OCI-LY7 (cell line): ENCODE results near the gene DENND4A. TPM values are rescaled to one million over a fixed set of nuclear protein-coding genes. Genes with fewer than 3 reads are reported as not detected.

ENCODE experiments used
- BruUV-seq: library from RNA; stranded (reverse); fragments of 400-500 nt; replicated peaks from 2 replicates; lab custom pipeline; 2021; lab: Mats Ljungman, UMichigan
- CTCF ChIA-PET: fragments of 300-600 bp; sonication (Branson Sonifier 250); formaldehyde crosslinking; loops from one replicate; lab custom pipeline; 2022; ENCODE audit warnings: antibody characterized with exemption; ENCODE audit not compliant: unreplicated experiment; lab: Charles Lee
- POLR2A ChIA-PET: fragments of 300-600 bp; sonication (Branson Sonifier 250); formaldehyde crosslinking; loops from one replicate; lab custom pipeline; 2022; ENCODE audit warnings: antibody characterized with exemption; lab: Charles Lee
- DNase-seq: peaks from one replicate; pipeline ENCODE4 v3.0.0-alpha.2; 2015; ENCODE audit warnings: low spot score
- H2AFZ ChIP-seq: fragments of 200-600 bp; sonication (generic), shearing (Covaris generic); 2 replicates; pipeline ENCODE4 v1.6.1; 2014; ENCODE audit warnings: mild to moderate bottlenecking, antibody characterized with exemption, low read length, moderate library complexity
- H3K27ac ChIP-seq: fragments of 200-600 bp; sonication (generic); 2 replicates; pipeline ENCODE4 v1.5.1; 2014; ENCODE audit warnings: mixed run types, low read depth, mild to moderate bottlenecking, moderate library complexity, low read length, inconsistent platforms; ENCODE audit not compliant: poor library complexity, severe bottlenecking
- H3K36me3 ChIP-seq: fragments of 200-600 bp; sonication (generic); 2 replicates; pipeline ENCODE4 v1.6.1; 2014; ENCODE audit warnings: mild to moderate bottlenecking, antibody characterized with exemption, low read length, moderate library complexity, mixed read lengths; ENCODE audit not compliant: insufficient read depth
- H3K4me1 ChIP-seq: fragments of 200-600 bp; sonication (generic); 2 replicates; pipeline ENCODE4 v1.5.1; 2014; ENCODE audit warnings: mild to moderate bottlenecking, low read length; ENCODE audit not compliant: insufficient read depth, poor library complexity, severe bottlenecking
- H3K4me2 ChIP-seq: fragments of 200-600 bp; sonication (generic); 2 replicates; pipeline ENCODE4 v1.6.1; 2014; ENCODE audit warnings: mild to moderate bottlenecking, low read length
- H3K4me3 ChIP-seq: fragments of 200-600 bp; sonication (generic); 2 replicates; pipeline ENCODE4 v1.5.1; 2014; ENCODE audit warnings: mild to moderate bottlenecking, low read depth, low read length; ENCODE audit not compliant: poor library complexity, severe bottlenecking
- H3K79me2 ChIP-seq: fragments of 200-600 bp; sonication (generic); 2 replicates; pipeline ENCODE4 v1.6.1; 2016; ENCODE audit warnings: low read depth, mild to moderate bottlenecking, low read length, moderate library complexity, mixed read lengths; ENCODE audit not compliant: insufficient read depth
- H3K9me2 ChIP-seq: fragments of 200-600 bp; sonication (generic); 2 replicates; pipeline ENCODE4 v1.6.1; 2016; ENCODE audit warnings: mild to moderate bottlenecking, low read length, mixed read lengths; ENCODE audit not compliant: insufficient read depth
- H3K9me3 ChIP-seq: fragments of 200-600 bp; sonication (generic); 2 replicates; pipeline ENCODE4 v1.6.1; 2014; ENCODE audit warnings: mild to moderate bottlenecking, mixed run types, low read length, mixed read lengths
- H4K20me1 ChIP-seq: fragments of 200-600 bp; sonication (generic); 2 replicates; pipeline ENCODE4 v1.6.1; 2014; ENCODE audit warnings: mild to moderate bottlenecking, antibody characterized with exemption, low read length, moderate library complexity, mixed read lengths; ENCODE audit not compliant: insufficient read depth
- EZH2phosphoT487 ChIP-seq: fragments of 200-600 bp; sonication (generic); IDR thresholded peaks from 2 replicates; pipeline ENCODE4 v1.6.1; 2018; ENCODE audit warnings: low read depth, borderline replicate concordance, mild to moderate bottlenecking, mixed run types, antibody characterized with exemption, low read length, moderate library complexity, mixed read lengths
- intact Hi-C: fragments of 100-400 bp; cut with micrococcal nuclease; formaldehyde crosslinking; loops from one replicate; pipeline ENCODE4 v1.10.0; 2022; ENCODE audit not compliant: unreplicated experiment
- total RNA-seq, 2 experiments: library from RNA; depleted of rRNA in 1 of 2; stranded (reverse); fragments of >200 nt in 1 of 2; shearing (Covaris generic) in 1 of 2; gene quantifications; 2 replicates each; pipeline ENCODE4 v1.2.3, GENCODE V29; 2014 to 2022
- TF ChIP-seq, protein P1 (sequence below): fragments of 200-600 bp; sonication (generic); conservative IDR thresholded peaks from 2 replicates; pipeline ENCODE4 v1.5.1; 2014; ENCODE audit warnings: mild to moderate bottlenecking, antibody characterized with exemption, low read length, moderate library complexity, mixed read lengths

DENND4A gene
- total RNA-seq, 2 experiments from 2014 or later: 42.7 to 86.5 TPM

DNA sequence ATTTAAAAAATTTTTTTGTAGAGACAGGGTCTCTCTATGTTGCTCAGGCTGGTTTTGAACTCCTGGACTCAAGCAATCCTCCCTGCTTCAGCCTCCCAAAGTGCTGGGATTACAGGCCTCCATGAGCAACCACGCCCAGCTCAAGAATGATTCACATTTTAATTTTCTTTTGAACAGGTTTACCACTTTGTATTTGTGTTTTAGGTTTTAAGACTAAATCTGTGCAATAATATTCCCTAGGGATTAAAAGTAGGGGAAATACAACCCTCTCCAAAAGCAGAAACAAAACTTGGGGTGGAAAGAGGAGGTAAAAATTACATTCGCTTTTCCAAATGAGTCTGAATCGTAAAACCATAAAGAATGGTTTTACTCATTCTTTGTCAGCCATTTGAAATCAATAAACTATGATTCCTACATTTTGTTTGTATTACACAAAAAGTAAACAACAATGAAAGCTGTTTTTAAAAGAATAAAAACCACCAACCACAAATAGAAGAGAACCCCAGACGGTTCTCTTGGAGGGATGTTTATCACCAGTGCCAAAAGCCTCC lies 132.5 kb downstream of the DENND4A start:
- Histone ChIP-seq H3K4me1 (peaks cover 50% of the 10 kb centered on the region), H3K9me3 (no peaks in the 10 kb centered on the region), H3K4me2 (no peak overlapping the region), H3K36me3 (peaks cover 85% of the 10 kb centered on the region), H3K9me2 (no peaks in the 10 kb centered on the region), H3K79me2 (no peaks in the 10 kb centered on the region), H3K4me3 (no peak overlapping the region), H2AFZ (no peak overlapping the region), H3K27ac (no peak overlapping the region), H4K20me1 (no peaks in the 10 kb centered on the region)
- no peak for TF ChIP-seq EZH2phosphoT487
- TF ChIP-seq, protein P1, sequence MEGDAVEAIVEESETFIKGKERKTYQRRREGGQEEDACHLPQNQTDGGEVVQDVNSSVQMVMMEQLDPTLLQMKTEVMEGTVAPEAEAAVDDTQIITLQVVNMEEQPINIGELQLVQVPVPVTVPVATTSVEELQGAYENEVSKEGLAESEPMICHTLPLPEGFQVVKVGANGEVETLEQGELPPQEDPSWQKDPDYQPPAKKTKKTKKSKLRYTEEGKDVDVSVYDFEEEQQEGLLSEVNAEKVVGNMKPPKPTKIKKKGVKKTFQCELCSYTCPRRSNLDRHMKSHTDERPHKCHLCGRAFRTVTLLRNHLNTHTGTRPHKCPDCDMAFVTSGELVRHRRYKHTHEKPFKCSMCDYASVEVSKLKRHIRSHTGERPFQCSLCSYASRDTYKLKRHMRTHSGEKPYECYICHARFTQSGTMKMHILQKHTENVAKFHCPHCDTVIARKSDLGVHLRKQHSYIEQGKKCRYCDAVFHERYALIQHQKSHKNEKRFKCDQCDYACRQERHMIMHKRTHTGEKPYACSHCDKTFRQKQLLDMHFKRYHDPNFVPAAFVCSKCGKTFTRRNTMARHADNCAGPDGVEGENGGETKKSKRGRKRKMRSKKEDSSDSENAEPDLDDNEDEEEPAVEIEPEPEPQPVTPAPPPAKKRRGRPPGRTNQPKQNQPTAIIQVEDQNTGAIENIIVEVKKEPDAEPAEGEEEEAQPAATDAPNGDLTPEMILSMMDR: no peak
- ChIA-PET POLR2A (interaction anchor here (1.3 to 2.5 kb wide), 4 partner anchors 8 to 210 kb away, joined by 3 to 6 read pairs (median 3); partner anchors contain the start of gene RAB11A), CTCF (interaction anchor here (1.0 kb wide), 1 partner anchor 37 kb away, joined by 4 read pairs; no protein-coding TSS in a partner anchor)
- intact Hi-C loops: no loop called here
- no TSS peak for BruUV-seq
- DNase-seq: no peak

DNA sequence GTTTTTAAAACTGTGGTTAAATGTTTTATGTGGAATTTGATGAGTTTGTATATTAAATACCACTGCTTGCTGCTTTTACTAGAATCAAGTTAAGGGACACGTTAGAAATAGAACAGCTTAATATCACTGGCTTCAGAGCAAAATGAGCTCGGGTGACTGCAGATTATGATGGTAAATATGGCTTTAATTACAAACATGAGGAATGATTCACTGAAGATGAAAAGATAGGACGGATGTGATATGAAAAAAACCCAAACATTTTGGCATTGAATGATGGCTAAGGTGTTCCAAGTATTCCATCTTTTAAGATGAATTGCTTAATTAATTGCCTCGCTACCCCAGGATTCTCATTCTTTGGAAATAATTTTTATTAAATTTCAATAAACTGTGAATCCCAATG lies 136.6 kb downstream of the DENND4A start:
- CTCF ChIA-PET: no interaction called here
- DNase-seq: no peak
- H4K20me1 ChIP-seq: no peaks in the 10 kb centered on the region
- intact Hi-C loops: no loop called here
- no peaks in the 10 kb centered on the region for H3K79me2 ChIP-seq
- BruUV-seq: no TSS peak
- POLR2A ChIA-PET: no interaction called here
- H3K4me3 ChIP-seq: no peak overlapping the region
- peaks cover 16% of the 10 kb centered on the region for H3K4me1 ChIP-seq
- TF ChIP-seq EZH2phosphoT487: no peak
- TF ChIP-seq, protein P1: no peak
- no peak overlapping the region for H3K4me2 ChIP-seq
- H3K9me2 ChIP-seq: no peaks in the 10 kb centered on the region
- no peak overlapping the region for H2AFZ ChIP-seq
- H3K9me3 ChIP-seq: no peaks in the 10 kb centered on the region
- no peak overlapping the region for H3K27ac ChIP-seq
- peaks cover 77% of the 10 kb centered on the region for H3K36me3 ChIP-seq

DNA sequence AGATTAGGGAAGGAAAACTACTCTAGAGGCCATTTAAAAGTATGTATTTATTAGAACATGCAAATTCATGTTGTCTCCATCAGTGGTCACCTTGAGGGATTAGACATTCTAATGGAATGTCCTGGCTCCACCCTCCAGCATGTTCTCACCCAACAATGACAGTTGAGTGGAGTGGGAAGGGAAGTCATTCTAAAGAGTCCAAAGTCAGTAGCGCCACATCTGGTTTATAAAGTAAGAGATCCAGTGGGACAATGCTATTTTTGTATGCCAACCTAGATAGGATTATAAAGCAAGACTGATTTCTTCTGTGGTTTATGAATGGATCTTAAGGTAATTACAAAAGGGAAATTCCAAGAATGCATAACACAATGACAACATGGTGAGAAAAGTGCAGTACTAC lies 137.1 kb downstream of the DENND4A start:
- TF ChIP-seq EZH2phosphoT487: no peak
- TF ChIP-seq, protein P1: no peak
- DNase-seq: no peak
- no peaks in the 10 kb centered on the region for H3K79me2 ChIP-seq
- H3K4me1 ChIP-seq: peaks cover 13% of the 10 kb centered on the region
- H3K4me2 ChIP-seq: no peak overlapping the region
- H3K27ac ChIP-seq: no peak overlapping the region
- no peaks in the 10 kb centered on the region for H3K9me2 ChIP-seq
- no peaks in the 10 kb centered on the region for H3K9me3 ChIP-seq
- ChIA-PET POLR2A (no interaction called here), CTCF (no interaction called here)
- BruUV-seq: TSS peak; percentile 62
- H2AFZ ChIP-seq: no peak overlapping the region
- H3K4me3 ChIP-seq: no peak overlapping the region
- peaks cover 73% of the 10 kb centered on the region for H3K36me3 ChIP-seq
- intact Hi-C loops: no loop called here
- H4K20me1 ChIP-seq: no peaks in the 10 kb centered on the region
